ENCODE results near the gene CNPY3.
A peak's percentile ranks its signal among the peaks of the same experiment; 100 is the strongest.

Gene CNPY3

GRCh38 chr6:42969934-42970333, 40.7 kb downstream of the CNPY3 start:
- CTCF ChIA-PET = no interaction called here
- H3K27ac Mint-ChIP-seq = no peak overlapping the region
- H3K27me3 Mint-ChIP-seq = no peaks in the 10 kb centered on the region
- no peaks in the 10 kb centered on the region for H3K4me1 Mint-ChIP-seq
- H3K36me3 Mint-ChIP-seq = peaks cover 33% of the 10 kb centered on the region
- DNase-seq = no peak
- no peaks in the 10 kb centered on the region for H3K9me3 Mint-ChIP-seq
- no peak overlapping the region for H3K4me3 Mint-ChIP-seq

- Mint-ChIP-seq H3K4me1 (peaks cover 5% of the 10 kb centered on the region), H3K36me3 (peaks cover 36% of the 10 kb centered on the region), H3K9me3 (no peaks in the 10 kb centered on the region), H3K4me3 (no peak overlapping the region), H3K27ac (no peak overlapping the region), H3K27me3 (no peaks in the 10 kb centered on the region)
- CTCF ChIA-PET = interaction anchor here (0.8 kb wide), 1 partner anchor 173 kb away, joined by 3 read pairs; no protein-coding TSS in a partner anchor
- no peak for DNase-seq
Measured at GRCh38 chr6:42970871-42971612, 41.8 kb downstream of the CNPY3 start.

GRCh38 chr6:42971746-42972327, 42.6 kb downstream of the CNPY3 start:
- Mint-ChIP-seq H3K4me3 (no peak overlapping the region), H3K9me3 (no peaks in the 10 kb centered on the region), H3K4me1 (peaks cover 12% of the 10 kb centered on the region), H3K27me3 (no peaks in the 10 kb centered on the region), H3K27ac (no peak overlapping the region), H3K36me3 (peaks cover 38% of the 10 kb centered on the region)
- CTCF ChIA-PET = interaction anchor here (0.8 kb wide), 1 partner anchor 172 kb away, joined by 3 read pairs; no protein-coding TSS in a partner anchor
- DNase-seq = no peak

DNA sequence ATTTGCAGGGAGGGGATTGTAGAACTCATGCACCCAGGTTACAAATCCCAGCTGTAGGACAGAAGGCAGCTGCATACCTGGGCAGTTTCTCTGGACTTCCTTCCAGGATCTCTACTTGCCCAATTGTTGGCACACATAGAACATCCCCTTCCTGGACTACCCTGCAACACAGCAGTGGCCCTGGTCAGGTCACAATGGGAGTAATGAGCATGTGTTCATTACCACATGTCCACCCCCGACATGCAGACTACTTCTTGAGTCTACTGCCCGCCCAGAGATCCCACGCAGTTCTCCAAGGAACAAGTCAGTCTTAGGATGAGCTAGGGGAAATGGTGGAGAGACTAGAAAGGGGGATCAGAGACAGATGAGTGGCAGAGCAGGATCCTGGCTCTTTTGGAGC, 44.6 kb downstream of the CNPY3 start:
- Mint-ChIP-seq H3K36me3 (peaks cover 37% of the 10 kb centered on the region), H3K27me3 (no peaks in the 10 kb centered on the region), H3K4me3 (no peak overlapping the region), H3K4me1 (peaks cover 23% of the 10 kb centered on the region), H3K27ac (no peak overlapping the region), H3K9me3 (no peaks in the 10 kb centered on the region)
- DNase-seq = no peak
- CTCF ChIA-PET = interaction anchor here (0.8 kb wide), 1 partner anchor 9 kb away, joined by 3 read pairs; no protein-coding TSS in a partner anchor

- Mint-ChIP-seq H3K27me3 (no peaks in the 10 kb centered on the region), H3K4me3 (no peak overlapping the region), H3K27ac (no peak overlapping the region), H3K4me1 (peaks cover 34% of the 10 kb centered on the region), H3K36me3 (peaks cover 34% of the 10 kb centered on the region), H3K9me3 (no peaks in the 10 kb centered on the region)
- CTCF ChIA-PET = interaction anchor here (0.8 to 1.5 kb wide), 2 partner anchors 10 kb away, joined by 3 read pairs; no protein-coding TSS in a partner anchor
- no peak for DNase-seq
Measured at GRCh38 chr6:42974919-42975505, 45.7 kb downstream of the CNPY3 start.

GRCh38 chr6:42978487-42978838, 49.2 kb downstream of the CNPY3 start:
- DNase-seq = no peak
- H3K9me3 Mint-ChIP-seq = no peaks in the 10 kb centered on the region
- peaks cover 46% of the 10 kb centered on the region for H3K4me1 Mint-ChIP-seq
- no peaks in the 10 kb centered on the region for H3K27me3 Mint-ChIP-seq
- CTCF ChIA-PET = interaction anchor here (0.9 to 1.1 kb wide), 2 partner anchors 32 to 63 kb away, joined by 3 to 4 read pairs; partner anchors contain the start of gene PTCRA
- peak overlapping the region; percentile 86 for H3K27ac Mint-ChIP-seq
- H3K4me3 Mint-ChIP-seq = peak overlapping the region; percentile 90
- H3K36me3 Mint-ChIP-seq = peaks cover 23% of the 10 kb centered on the region

DNA sequence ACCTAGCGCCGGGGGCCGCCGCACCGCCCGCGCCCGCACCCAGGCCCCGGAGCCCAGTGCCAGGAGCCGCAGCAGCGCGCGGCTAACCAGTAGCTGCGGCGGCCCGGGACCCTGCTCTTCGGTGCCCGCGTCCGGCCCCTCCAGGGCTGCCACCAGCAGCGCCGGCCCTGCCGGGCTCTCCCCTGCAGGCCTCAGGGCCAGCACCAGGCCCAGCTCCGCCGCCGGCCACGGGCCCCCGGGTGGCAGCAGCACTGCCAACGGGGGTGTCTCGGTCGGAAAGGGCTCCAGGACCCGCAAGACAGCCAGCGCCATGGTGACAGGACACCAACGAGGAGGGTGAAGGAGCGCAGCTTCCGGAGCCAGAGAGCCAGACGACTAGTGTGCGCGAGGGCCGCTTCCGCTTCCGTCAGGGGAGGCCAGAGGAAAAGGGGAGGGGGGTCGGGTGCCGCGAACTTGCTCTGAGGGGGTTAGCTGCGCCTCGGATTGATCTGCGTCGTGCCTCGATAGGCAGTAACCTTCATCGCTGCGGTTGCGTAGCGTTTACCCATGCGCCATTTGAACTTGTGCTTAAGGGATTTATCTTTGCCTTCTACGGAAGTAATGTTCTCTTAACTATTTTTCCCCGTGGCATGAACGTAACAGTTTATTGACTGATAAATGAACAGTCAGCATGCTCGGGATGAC, 49.7 kb downstream of the CNPY3 start, which contains the start of gene PEX6:
TSS of gene PEX6 (minus strand) at position 343 of the 684 bp plus-strand sequence. CDS start at position 312, 31 bp downstream.
- H3K27ac Mint-ChIP-seq = peak within 1 kb of the TSS; percentile 99
- H3K4me1 Mint-ChIP-seq = peaks cover 51% of the 10 kb centered on the region

GRCh38 chr6:42979523-42980177, 50.4 kb downstream of the CNPY3 start:
- Mint-ChIP-seq H3K4me3 (peak overlapping the region; percentile 89), H3K27ac (peak overlapping the region; percentile 99), H3K36me3 (peaks cover 16% of the 10 kb centered on the region), H3K27me3 (no peaks in the 10 kb centered on the region), H3K9me3 (no peaks in the 10 kb centered on the region), H3K4me1 (peaks cover 53% of the 10 kb centered on the region)
- CTCF ChIA-PET = interaction anchor here (0.9 to 1.1 kb wide), 6 partner anchors 22 to 79 kb away, joined by 3 to 4 read pairs (median 3); partner anchors contain the start of genes CNPY3, KLHDC3, MEA1 and PTCRA
- peak; percentile 31 for DNase-seq

More for the DNA sequence above, 49.7 kb downstream of the CNPY3 start, which contains the start of gene PEX6:
- peaks cover 18% of the 10 kb centered on the region for H3K36me3 Mint-ChIP-seq
- CTCF ChIA-PET = interaction anchor here (0.9 to 1.1 kb wide), 5 partner anchors 23 to 78 kb away, joined by 3 to 4 read pairs (median 3); partner anchors contain the start of genes KLHDC3, MEA1 and PTCRA
- H3K9me3 Mint-ChIP-seq = no peaks in the 10 kb centered on the region
- H3K27me3 Mint-ChIP-seq = no peaks in the 10 kb centered on the region
- H3K4me3 Mint-ChIP-seq = peak within 1 kb of the TSS; percentile 90
- peak; percentile 99 for DNase-seq

- DNase-seq = no peak
- peak overlapping the region; percentile 43 for H3K27ac Mint-ChIP-seq
- no peaks in the 10 kb centered on the region for H3K27me3 Mint-ChIP-seq
- no peak overlapping the region for H3K4me3 Mint-ChIP-seq
- CTCF ChIA-PET = no interaction called here
- H3K4me1 Mint-ChIP-seq = peaks cover 58% of the 10 kb centered on the region
- H3K36me3 Mint-ChIP-seq = peaks cover 10% of the 10 kb centered on the region
- no peaks in the 10 kb centered on the region for H3K9me3 Mint-ChIP-seq
Measured at GRCh38 chr6:42981836-42982235, 52.6 kb downstream of the CNPY3 start.

DNA sequence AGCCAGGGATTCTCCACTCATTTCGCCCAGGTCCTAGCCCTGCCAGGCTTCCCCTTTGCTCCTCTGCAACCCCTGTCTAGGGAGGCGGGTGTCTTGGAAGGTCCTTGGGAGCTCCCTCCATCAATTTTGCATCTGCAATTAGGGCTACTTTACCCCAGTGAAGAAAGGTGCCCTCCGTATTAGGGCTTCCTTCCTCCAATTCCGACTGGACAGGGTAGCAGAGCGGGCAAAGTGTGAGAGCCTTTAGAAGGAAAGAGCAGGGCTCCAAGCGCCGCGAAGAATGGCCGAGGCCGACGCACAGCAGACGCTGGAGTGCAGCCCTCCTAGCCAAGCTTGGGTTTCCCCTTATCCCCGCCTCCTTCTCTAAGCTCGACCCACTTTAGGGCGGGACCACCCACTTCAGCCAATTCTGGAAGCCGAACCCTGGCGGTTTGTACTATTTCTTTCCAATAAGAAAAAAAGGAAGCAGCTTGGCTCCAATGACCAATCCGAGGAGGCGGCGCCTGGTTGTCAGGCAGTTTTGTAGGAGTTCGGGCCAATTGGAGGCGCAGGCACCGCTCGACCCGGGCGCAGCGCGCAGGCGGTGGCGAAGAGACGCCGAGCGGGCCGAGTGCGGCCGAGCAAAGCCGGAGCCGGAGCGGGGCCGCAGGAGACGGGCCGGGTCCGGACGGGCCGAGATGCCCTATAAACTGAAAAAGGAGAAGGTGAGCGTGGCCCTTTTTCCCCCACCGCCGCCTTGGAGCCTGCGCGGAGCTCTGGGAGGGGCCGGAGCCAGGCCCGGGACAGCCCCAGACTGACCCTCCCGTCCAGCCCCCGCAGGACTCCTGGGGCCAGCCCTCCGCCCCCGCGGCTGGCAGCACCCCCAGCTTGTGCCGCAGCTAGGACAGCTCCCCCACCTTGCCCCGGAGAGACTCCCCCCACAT, 55.0 kb downstream of the CNPY3 start, which contains the start of gene PPP2R5D:
TSS of gene PPP2R5D (plus strand) at position 570 of the 923 bp plus-strand sequence. CDS start at position 678, 108 bp downstream.
- Mint-ChIP-seq H3K4me3 (peak within 1 kb of the TSS; percentile 88), H3K27me3 (no peaks in the 10 kb centered on the region), H3K9me3 (no peaks in the 10 kb centered on the region), H3K27ac (peak within 1 kb of the TSS; percentile 85), H3K36me3 (peaks cover 26% of the 10 kb centered on the region), H3K4me1 (peaks cover 61% of the 10 kb centered on the region)
- CTCF ChIA-PET = interaction anchor here (0.9 to 1.6 kb wide), 5 partner anchors 18 to 159 kb away, joined by 3 to 7 read pairs (median 4); no protein-coding TSS in a partner anchor
- DNase-seq = peak; percentile 99

DNA sequence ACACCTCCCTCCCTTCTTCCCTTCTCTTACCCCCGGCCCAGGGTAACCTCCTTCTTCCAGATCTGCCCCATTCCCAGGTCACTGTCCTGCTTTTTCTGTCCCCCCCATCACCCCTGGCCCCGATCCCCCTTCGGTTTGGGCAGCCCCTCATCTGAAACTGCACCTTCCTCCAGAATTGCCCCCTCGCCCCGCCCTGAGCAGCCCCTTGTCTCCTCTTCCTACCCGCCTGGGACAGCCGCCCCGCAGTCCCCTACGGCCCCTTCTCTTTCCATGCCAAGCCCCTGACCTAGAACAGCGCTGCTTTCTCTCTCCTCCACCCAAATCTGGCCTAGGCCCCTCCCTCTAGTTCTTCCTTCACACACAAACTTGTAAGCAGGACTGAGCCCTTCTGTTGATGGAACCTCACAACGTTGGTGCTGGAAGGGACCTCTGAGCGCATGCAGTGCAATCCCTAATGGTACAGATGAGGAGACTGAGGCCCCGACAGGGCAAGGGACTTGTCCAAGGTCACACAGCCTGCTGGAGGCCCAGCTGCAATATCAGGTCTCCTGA, 55.7 kb downstream of the CNPY3 start:
- peaks cover 34% of the 10 kb centered on the region for H3K36me3 Mint-ChIP-seq
- DNase-seq = peak; percentile 45
- H3K4me1 Mint-ChIP-seq = peaks cover 55% of the 10 kb centered on the region
- H3K9me3 Mint-ChIP-seq = no peaks in the 10 kb centered on the region
- no peaks in the 10 kb centered on the region for H3K27me3 Mint-ChIP-seq
- H3K27ac Mint-ChIP-seq = peak overlapping the region; percentile 76
- H3K4me3 Mint-ChIP-seq = peak overlapping the region; percentile 88
- CTCF ChIA-PET = interaction anchor here (0.8 to 1.6 kb wide), 3 partner anchors 11 to 158 kb away, joined by 3 to 7 read pairs (median 3); no protein-coding TSS in a partner anchor

Measured in activated naive CD4-positive, alpha-beta T cell treated with anti-CD3 and anti-CD28 coated beads, Interleukin-2, amount 10 ng/mL, durations not matched to agents 7 days and 5 days (primary cell).